Mesodermal cell (in vitro differentiated cells): ENCODE data around the gene HELZ.
"Not testable (repeated sequence)": the region's sequence is repeated elsewhere in the genome, so short reads cannot be mapped to it uniquely, and the experiment has no call there.

Source experiments
- H3K27ac ChIP-seq: 2 replicates; pipeline ENCODE4 v1.7.0; 2013; ENCODE audit warnings: mild to moderate bottlenecking, low read depth, low read length, moderate library complexity; ENCODE audit not compliant: severe bottlenecking
- H3K36me3 ChIP-seq: 2 replicates; pipeline ENCODE4 v1.7.1; 2013; ENCODE audit warnings: mild to moderate bottlenecking, low read length, moderate library complexity; ENCODE audit not compliant: control insufficient read depth, insufficient read depth
- H3K4me1 ChIP-seq: one replicate; pipeline ENCODE4 v1.7.1; 2013; ENCODE audit warnings: mild to moderate bottlenecking, low read length; ENCODE audit not compliant: insufficient read depth, control insufficient read depth, poor library complexity, severe bottlenecking
- H3K4me3 ChIP-seq: 2 replicates; pipeline ENCODE4 v1.7.0; 2013; ENCODE audit warnings: low read length, control low read depth, mild to moderate bottlenecking; ENCODE audit not compliant: insufficient read depth, poor library complexity, severe bottlenecking; ENCODE audit errors: extremely low read depth
- H3K9me3 ChIP-seq: 2 replicates; pipeline ENCODE4 v1.7.1; 2013; ENCODE audit warnings: mild to moderate bottlenecking, low read length, moderate library complexity; ENCODE audit not compliant: control insufficient read depth
- WGBS, 2 experiments: methylation state at CpG; one replicate each; pipeline ENCODE4 v1.1.5; 2013; ENCODE audit warnings: missing lambda C conversion rate in 2 of 2; ENCODE audit not compliant: insufficient coverage in 2 of 2; 5-methylcytosine and 5-hydroxymethylcytosine counted together

Gene HELZ

DNA sequence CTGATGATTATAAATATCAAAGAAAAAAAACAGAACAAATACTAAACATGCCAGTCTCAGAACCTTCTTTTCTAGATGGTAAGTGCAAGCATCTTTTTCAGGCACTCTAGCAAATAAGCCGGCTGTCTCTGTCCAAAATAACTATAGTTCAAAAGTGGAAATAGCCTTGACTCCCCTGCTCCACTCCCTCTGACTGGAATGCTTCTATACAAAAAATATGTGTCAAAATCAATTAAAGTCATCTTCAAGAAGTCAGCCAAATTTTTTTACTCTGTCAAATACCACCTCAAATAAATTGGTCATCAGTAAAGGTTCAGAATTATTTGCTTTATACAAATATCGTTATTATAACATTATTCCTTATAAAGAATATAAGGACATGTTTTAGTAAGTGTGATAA lies 117.1 kb downstream of the HELZ start:
- no peak overlapping the region for H3K4me3 ChIP-seq
- 100% methylated on average over 1 of the region's 2 CpGs; no CpG with 5 or more reads in 1 of the 2 experiments for WGBS, 2 experiments

DNA sequence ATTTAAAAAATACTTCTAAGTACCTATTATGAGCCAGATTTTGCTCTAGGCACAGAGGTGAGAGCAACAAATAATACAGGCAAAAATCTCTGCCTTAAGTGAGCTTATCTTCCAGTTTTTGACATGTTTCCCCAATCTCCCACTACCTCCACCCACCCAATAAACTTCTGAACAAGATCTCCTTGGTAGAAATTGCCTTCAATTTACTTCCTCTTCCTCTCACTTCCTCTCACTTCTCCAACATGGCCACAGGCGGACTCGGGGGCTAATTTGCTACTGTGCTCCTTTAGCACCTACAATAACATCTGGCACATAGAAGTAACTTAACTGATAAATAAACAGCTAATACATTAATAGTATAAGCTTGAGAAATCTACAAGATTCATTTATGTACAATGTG lies 118.0 kb downstream of the HELZ start:
- Histone ChIP-seq H3K27ac (no peak overlapping the region), H3K4me1 (peaks cover 17% of the 10 kb centered on the region), H3K36me3 (peaks cover 22% of the 10 kb centered on the region), H3K9me3 (no peaks in the 10 kb centered on the region), H3K4me3 (no peak overlapping the region)
- no CpG with 5 or more reads among the region's 2 CpGs for WGBS, 2 experiments

More for the DNA sequence above, 117.1 kb downstream of the HELZ start:
- Histone ChIP-seq H3K36me3 (peaks cover 13% of the 10 kb centered on the region), H3K9me3 (no peaks in the 10 kb centered on the region), H3K4me1 (peaks cover 17% of the 10 kb centered on the region), H3K27ac (no peak overlapping the region)

DNA sequence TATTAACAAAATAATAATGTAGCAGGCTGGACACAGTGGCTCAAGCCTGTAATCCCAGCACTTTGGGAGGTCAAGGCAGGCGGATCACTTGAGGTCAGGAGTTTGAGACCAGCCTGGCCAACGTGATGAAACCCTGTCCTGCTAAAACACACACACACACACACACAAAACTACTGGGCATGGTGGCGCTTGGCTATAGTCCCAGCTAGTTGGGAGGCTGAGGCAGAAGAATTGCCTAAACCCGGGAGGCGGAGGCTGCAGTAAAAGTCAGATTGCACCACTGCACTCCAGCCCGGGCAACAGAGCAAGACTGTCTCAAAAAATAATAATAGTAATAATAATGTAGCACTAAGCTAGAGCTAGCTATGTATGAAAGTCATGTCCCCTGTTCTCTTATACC lies 118.5 kb downstream of the HELZ start:
- H3K9me3 ChIP-seq, H3K4me3 ChIP-seq, H3K27ac ChIP-seq: not testable (repeated sequence)
- Histone ChIP-seq H3K4me1 (peaks cover 17% of the 10 kb centered on the region), H3K36me3 (peaks cover 22% of the 10 kb centered on the region)
- 89 to 100% methylated on average over 1 to 2 of the region's 6 CpGs for WGBS, 2 experiments

DNA sequence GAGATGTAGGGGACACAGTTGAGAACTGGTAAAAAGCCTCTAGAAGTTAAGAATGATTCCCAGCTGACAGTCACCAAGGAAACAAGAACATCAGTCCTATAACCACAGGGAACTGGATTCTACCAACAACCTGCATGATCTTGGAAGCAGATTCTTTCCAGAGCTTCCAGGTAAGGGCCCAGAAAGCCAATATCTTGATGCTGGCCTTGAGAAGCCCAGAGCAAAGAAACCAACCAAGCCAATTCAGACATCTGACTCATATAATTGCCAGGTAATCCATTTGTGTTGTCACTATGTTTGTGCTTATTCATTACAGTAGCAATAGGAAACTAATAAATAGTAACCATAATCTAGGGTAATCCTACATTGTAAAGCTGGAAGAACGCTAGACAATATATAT lies 119.1 kb downstream of the HELZ start:
- peaks cover 27% of the 10 kb centered on the region for H3K36me3 ChIP-seq
- H3K9me3 ChIP-seq, result no peaks in the 10 kb centered on the region
- H3K4me3 ChIP-seq, result no peak overlapping the region
- peaks cover 17% of the 10 kb centered on the region for H3K4me1 ChIP-seq
- peak overlapping the region; percentile 60 for H3K27ac ChIP-seq
- no CpG with 5 or more reads among the region's 1 CpG for WGBS, 2 experiments

DNA sequence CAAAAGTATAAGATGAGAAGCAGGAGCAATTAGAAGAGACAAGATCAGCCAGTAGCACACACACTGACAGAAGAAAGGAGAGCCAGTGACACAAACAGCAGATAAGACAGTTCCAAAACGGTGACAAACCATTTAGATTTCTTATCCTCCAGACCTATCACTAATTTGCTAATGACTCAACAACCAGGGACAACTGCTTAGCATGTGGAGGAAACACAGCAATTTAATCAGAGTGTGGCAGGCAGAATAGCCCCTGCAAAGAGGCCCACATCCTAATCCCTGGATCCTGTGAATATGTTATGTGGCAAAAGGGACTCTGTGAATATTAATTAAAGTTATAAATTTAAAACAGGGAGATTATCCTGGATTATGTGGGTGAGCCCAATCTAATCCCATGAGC lies 119.6 kb downstream of the HELZ start:
- H3K4me3 ChIP-seq, result no peak overlapping the region
- no peaks in the 10 kb centered on the region for H3K9me3 ChIP-seq
- H3K36me3 ChIP-seq, result peaks cover 30% of the 10 kb centered on the region
- peak overlapping the region; percentile 60 for H3K27ac ChIP-seq
- peaks cover 17% of the 10 kb centered on the region for H3K4me1 ChIP-seq
- no CpG with 5 or more reads among the region's 1 CpG for WGBS, 2 experiments

DNA sequence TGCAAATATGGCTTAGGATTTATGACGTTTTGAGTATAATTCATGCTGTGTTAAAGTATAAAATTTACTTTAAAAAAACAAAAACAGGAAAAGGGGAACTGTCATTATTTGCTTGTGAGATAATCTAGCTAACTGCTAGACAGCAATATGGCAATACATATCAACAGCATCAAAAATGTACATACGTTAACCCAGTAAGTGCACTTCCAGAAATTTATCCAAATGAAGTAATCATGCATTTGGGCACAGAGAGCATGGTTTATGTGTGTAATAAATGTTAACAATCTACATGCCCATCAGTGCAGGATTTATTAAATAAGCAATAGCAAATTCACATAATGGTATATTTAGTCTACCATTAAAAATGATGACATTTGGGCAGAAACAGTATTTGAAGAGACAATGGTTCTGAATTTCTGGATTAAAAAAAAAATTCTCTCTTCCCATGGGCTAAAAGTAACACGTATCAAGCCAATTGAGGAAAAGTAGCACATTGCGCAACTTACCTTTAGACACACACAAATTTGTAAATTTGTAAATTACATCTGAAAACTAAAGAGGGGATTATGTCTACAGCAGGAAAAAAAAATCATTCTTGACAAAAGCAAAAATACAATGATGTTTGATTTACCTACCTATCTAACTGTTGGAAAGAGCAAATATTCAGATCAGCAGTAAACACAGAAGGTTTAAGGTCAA lies 120.4 kb downstream of the HELZ start:
- H3K9me3 ChIP-seq, result no peaks in the 10 kb centered on the region
- peaks cover 34% of the 10 kb centered on the region for H3K36me3 ChIP-seq
- H3K4me1 ChIP-seq, result peaks cover 17% of the 10 kb centered on the region
- H3K27ac ChIP-seq, result no peak overlapping the region
- no CpG with 5 or more reads among the region's 4 CpGs for WGBS, 2 experiments
- no peak overlapping the region for H3K4me3 ChIP-seq

DNA sequence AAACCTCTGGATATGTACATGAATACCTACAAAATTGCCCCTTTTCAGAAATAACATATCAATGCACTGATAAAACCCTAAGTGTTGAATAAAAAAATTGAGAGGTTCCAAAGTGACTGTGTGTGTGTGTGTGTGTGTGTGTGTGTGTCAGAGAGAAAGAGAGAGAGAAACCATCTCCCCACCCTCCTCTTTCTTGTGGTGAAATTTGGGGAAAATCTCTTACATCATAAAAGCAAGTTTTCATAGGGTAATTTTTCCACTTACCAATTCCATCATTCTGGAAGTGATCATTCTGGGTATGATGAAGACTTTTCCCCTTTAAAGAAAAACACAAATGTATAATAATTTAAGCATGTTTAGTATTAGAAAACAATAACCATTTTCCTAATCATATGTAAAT lies 121.3 kb downstream of the HELZ start:
- Histone ChIP-seq H3K36me3 (peaks cover 40% of the 10 kb centered on the region), H3K27ac (no peak overlapping the region), H3K4me1 (peaks cover 17% of the 10 kb centered on the region)

DNA sequence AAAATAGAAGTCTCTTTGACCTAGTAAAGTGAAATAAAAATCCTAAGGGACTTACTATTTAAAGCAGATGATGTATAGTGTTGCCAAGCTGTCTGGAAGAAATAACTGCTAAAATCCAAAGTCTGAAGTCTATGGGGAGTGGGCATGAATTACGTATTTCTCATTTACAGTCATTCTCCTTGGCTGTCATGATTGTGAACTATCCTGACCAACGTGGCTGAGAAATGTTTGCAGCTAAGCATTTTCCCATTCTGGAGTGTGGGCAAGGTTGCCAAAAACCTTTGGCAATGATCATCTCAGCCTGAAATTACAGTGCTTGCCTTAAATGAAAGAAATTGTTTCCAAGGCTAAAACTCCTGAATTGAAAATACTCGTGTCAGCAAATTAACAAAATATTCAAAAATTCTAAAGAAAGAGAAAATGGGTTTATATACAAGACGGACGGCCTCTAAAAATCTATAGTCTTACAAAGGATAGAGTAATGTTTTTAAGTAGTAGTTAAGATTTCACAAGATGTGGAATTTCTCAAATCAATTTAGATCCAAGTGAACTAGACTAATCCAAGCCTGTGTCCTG lies 123.6 kb downstream of the HELZ start:
- H3K4me3 ChIP-seq, result no peak overlapping the region
- H3K9me3 ChIP-seq, result no peaks in the 10 kb centered on the region
- 88 to 94% methylated on average over 1 to 2 of the region's 5 CpGs for WGBS, 2 experiments
- H3K27ac ChIP-seq, result no peak overlapping the region
- peaks cover 47% of the 10 kb centered on the region for H3K36me3 ChIP-seq
- peaks cover 17% of the 10 kb centered on the region for H3K4me1 ChIP-seq

More for the DNA sequence above, 121.3 kb downstream of the HELZ start:
- Histone ChIP-seq H3K4me3 (no peak overlapping the region), H3K9me3 (no peaks in the 10 kb centered on the region)

DNA sequence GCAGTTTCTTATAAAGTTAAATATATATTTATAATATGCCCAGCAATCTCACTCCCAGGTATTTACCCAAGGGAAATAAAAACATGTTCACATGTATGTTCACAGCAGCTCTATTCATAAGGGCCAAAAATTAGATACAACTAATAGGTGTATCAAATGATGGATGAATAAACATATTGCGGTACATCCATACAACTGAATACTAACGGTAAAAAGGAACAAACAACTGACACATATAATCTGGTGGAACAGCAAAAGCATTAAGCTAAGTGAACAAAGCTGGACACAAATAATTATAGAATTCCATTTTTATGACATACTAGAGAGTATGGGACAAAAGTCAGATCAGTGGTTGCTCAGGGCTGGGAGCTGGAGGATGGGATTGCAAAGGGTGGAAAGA lies 125.9 kb downstream of the HELZ start:
- 80% methylated on average over 1 of the region's 2 CpGs; no CpG with 5 or more reads in 1 of the 2 experiments for WGBS, 2 experiments
- H3K36me3 ChIP-seq, result peaks cover 47% of the 10 kb centered on the region

DNA sequence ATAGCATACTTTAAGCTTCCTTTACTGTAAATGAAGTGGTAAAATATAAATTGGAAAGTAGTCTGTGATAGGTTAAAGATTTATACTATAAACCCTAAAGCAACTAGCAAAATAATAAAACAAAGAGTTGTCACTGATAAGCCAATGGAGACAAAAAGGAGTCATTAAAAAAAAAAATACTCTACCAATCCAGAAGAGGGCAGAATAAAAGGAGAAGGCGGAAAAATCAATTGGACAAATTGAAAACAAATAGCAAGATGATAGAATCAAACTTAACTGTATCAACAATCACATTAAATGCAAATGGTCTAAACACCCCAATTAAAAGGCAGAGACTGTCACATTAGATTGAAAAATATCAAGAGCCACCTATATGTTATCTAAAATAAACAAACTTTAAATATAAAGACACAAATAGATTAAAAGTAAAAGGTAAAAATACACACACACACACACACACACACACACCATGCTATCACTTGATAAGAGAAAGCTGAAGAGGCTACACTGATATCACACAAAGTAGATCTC lies 128.9 kb downstream of the HELZ start:
- Histone ChIP-seq H3K4me1 (no peaks in the 10 kb centered on the region), H3K9me3 (no peaks in the 10 kb centered on the region), H3K27ac (no peak overlapping the region), H3K4me3 (no peak overlapping the region), H3K36me3 (peaks cover 47% of the 10 kb centered on the region)
- no CpG with 5 or more reads among the region's 1 CpG for WGBS, 2 experiments

More for the DNA sequence above, 125.9 kb downstream of the HELZ start:
- Histone ChIP-seq H3K4me3 (no peak overlapping the region), H3K9me3 (no peaks in the 10 kb centered on the region), H3K27ac (no peak overlapping the region), H3K4me1 (no peaks in the 10 kb centered on the region)

DNA sequence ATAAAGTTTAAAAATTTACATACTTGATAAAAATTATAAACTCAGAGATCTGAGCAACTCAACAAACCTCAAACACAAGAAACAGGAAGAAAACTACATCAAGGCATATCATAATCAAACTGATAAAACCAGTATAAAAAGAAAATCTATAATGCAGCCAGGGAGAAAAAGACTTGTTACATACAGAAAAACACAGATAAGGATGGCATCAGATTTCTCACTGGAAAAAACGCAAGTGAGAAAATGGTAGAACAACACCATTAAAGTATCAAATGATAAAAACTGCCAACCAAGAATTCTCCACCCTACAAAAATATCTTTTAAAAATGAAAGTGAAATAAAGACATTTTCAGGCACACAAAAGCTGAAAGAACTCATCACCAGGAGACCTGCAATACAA lies 129.6 kb downstream of the HELZ start:
- Histone ChIP-seq H3K9me3 (no peaks in the 10 kb centered on the region), H3K4me1 (peaks cover 7% of the 10 kb centered on the region), H3K4me3 (no peak overlapping the region), H3K36me3 (peaks cover 43% of the 10 kb centered on the region), H3K27ac (no peak overlapping the region)
- WGBS, 2 experiments, result no CpG with 5 or more reads among the region's 1 CpG
